GM18511 (cell line): ENCODE measurements around the gene PRAMEF12.
"Not testable (repeated sequence)": the region's sequence is repeated elsewhere in the genome, so short reads cannot be mapped to it uniquely, and the experiment has no call there.

Source experiments
- ATAC-seq: cut with Tn5 transposase; IDR thresholded peaks from one replicate; pipeline ENCODE4 v1.9.1; 2021; ENCODE audit warnings: mild to moderate bottlenecking, moderate library complexity; ENCODE audit not compliant: unreplicated experiment

Gene PRAMEF12

DNA sequence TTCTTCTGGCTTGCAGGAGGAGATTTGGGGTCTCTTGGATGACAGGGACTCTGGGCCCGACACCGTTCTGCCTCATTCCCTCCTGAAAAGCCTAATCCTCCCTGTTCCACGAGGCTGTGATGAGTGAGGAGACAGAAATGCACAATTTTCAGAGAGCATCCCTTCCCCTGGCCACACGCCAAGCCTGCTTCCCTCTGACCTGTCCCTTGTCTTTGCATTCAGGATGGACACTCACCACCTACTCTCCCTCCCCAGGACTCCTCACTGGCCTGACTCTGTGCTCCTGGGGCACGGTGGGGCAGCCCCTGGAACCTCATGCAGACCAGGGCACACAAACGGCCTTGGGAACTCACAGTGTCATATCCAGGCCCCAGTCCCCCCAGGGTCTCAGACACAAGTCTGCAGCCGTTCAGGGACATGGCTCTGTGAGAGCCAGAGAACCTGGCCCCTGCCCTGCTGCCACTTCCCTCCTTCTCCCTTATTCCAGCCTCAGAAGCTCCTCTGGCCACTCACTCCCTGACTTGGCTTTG lies 3.5 kb upstream of the PRAMEF12 start:
- ATAC-seq, result no peak

- no peak for ATAC-seq
Measured at GRCh38 chr1:12770620-12771019, 2.9 kb upstream of the PRAMEF12 start.

DNA sequence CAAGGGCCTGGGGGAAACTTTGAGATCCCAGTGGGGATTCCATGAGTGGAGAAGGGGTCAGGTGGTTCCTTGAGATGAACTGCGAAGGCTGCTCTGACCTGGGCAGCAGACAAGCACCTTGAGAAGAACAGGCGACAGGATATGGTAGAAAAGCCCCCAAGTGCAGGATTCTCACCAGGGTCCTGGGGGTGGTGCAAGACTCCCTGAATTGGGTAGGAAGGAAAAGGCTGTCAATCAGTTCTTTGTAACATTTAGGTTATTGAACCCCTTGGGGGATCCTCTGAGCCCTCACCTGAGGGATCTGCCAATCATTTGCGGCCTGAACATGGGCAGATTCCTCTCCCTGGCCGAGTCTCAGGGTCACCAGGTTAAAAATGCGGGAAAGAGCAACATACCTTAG lies 2.4 kb upstream of the PRAMEF12 start:
- no peak for ATAC-seq

DNA sequence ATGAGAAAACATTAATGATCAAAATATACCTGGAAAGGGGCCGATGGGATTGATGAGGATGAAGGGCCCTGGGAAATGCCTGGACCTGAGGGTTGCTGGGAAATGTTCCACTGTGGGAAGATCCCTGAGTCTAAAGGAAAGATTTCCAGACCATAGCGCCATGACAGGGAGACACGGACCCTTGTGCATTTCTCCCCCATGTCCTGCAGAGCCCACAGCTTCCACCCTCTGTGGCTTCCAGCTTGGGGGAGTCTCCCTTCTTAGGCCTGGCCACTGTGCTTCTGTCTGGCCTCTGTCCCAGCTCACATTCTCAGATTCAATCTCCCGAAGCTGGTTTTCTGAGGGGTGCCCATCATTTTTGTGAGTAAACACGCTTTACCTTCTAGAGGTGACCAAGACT lies 1.0 kb upstream of the PRAMEF12 start:
- ATAC-seq, result no peak

GRCh38 chr1:12774801-12775345 lies 1.3 kb downstream of the PRAMEF12 start:
- no peak for ATAC-seq

DNA sequence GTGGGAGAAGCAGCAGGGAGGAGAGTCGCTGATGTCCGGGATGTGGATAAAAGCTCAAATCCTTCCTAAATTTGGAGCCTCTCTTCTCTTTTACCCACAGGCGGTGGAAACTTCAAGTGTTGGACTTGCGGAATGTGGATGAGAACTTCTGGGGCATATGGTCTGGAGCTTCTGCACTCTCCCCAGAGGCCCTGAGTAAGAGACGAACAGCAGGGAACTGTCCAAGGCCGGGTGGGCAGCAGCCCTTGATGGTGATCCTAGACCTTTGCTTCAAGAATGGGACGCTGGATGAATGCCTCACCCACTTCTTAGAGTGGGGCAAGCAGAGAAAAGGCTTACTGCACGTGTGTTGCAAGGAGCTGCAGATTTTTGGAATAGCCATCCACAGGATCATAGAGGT lies 1.9 kb downstream of the PRAMEF12 start:
- no peak for ATAC-seq

DNA sequence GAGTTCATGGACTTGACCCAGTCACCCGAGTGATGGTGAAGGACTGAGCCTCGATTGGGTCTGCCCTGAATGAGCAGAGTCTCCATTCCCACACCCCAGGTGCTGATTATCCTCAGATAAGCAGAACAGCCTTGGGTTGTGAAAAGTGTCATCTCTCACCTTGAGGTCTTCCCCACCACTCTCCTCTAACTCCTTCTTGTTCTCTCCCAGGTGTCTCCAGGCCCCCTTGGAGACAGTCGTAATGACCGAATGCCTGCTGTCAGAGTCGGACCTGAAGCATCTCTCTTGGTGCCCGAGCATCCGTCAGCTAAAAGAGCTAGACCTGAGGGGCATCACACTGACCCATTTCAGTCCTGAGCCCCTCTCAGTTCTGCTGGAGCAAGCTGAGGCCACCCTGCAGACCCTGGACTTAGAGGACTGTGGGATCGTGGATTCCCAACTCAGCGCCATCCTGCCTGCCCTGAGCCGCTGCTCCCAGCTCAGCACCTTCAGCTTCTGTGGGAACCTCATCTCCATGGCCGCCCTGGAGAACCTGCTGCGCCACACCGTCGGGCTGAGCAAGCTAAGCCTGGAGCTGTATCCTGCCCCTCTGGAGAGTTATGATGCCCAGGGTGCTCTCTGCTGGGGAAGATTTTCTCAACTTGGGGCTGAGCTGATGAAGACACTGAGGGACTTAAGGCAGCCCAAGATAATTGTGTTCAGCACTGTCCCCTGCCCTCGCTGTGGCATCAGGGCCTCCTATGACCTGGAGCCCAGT lies 3.4 kb downstream of the PRAMEF12 start:
- no peak for ATAC-seq

DNA sequence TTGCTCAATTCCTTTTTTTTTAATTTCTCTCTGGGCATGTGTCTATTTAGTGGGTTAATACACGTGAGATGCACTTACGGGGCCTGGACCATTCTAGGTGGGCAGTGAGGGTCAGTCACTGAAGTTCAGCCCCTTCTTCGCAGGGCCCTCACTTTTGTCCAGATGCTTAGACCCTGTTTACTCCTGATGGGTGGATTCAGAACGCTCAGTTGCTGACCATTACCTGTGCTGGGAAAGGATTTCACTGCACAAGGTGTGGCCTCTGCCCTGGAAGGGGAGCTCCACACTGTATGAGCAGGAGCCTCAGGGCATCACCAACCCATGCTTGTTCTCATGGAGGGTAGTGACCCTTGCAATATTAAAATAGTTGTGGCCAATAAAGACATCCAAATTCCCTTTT lies 4.5 kb downstream of the PRAMEF12 start:
- no peak for ATAC-seq

GRCh38 chr1:12778907-12779306 lies 5.4 kb downstream of the PRAMEF12 start:
- no peak for ATAC-seq

- not testable (repeated sequence) for ATAC-seq
Measured at GRCh38 chr1:12781488-12781887, 8.0 kb downstream of the PRAMEF12 start.

DNA sequence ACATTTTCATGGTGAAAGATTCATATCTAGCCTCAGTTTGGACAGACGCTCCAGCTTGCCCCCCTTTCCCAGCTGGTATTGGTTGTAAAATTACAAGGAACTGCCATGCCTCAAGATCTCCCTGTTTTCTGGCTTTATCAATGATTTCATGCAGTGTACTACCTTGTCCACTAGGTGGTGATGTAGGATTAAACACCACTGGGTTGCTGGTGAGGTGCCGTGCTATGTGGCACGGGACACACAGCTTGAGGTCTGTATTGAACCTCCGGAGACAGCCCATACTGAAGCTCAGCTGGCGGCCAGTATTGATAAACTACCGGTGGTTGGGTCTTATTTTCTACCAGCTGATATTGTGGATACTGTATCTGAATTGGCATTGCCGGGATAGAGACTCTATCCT lies 10.2 kb downstream of the PRAMEF12 start:
- ATAC-seq, result not testable (repeated sequence)

- not testable (repeated sequence) for ATAC-seq
Measured at GRCh38 chr1:12784729-12785128, 11.2 kb downstream of the PRAMEF12 start.

DNA sequence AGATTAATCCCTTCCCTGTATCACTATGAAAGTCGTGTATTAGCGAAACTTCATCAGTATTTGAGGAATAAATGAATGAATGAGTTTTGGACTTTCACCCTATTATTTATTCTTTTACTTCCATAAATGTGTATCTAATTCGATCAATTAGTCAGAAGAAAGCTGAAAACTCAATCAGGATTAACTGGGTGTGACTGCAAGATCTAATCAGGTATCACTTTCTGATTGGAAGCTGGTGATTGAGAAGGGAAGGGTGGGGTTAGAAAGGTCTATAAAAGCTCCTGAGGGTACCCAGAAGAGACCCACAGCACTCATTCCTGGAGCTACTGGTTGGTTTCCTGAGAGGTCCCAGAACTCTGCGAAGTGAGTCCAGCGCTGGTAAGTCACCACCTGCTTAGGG lies 17.6 kb downstream of the PRAMEF12 start, which contains the start of gene PRAMEF1:
Gene PRAMEF1 (plus strand): TSS at position 301 of the 400 bp plus-strand sequence. CDS start 1,831 bp downstream, outside the sequence.
- not testable (repeated sequence) for ATAC-seq

DNA sequence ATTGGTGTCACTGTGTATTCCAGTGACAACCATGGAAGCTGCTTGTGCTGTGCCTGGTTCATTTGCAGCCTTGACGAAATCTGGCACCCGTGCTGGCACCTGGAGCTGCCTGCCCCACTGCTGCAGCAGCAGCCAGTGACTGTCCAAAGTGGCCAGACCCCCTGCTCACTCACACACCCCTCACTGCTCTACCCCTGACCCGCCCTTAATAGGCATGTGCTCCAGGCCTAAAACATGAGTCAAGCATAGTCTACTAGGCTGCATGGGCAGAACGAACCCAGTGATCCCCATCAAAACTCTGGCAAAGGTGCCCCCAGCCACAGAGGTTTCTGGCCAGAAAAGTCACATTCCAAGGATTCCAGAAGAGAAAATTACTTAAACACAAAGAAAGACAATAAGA lies 25.4 kb downstream of the PRAMEF12 start:
- ATAC-seq, result no peak

DNA sequence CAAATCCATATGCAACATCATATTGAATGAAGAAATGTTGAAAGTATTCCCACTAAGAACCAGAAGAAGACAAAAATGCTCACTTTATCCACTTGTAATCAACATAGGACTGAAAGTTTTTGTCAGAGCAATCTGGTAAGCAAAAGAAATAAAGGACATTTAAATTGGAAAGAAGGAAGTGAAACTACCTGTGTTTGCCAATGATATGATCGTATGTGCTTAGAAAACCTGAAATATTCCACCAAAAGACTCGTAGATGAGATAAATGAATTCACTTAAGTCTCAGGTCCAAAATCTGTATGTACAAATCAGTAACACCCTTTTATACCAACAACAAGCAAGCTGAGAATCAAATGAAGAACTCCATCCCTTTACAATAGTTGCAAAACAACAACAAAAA lies 26.2 kb downstream of the PRAMEF12 start:
- ATAC-seq, result no peak

DNA sequence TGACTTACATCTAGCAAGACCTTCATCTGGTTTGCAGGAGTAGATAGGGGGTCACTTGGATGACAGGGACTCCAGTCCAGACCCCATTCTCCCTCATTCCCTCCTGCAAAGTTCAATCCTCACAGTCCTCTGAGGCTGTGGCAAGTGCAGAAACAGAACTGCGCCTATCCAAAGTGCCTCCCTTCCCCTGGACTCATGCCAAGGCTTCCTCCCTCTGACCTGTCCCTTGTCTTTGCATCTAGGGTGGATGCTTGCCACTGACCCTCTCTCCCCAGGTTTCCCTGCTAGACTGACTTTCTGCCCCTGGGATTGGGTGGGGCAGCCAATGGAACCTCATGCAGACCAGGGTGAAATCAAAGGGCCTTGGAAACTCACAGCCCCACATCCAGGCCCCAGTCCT lies 36.4 kb downstream of the PRAMEF12 start:
- ATAC-seq, result no peak

- ATAC-seq, result no peak
Measured at GRCh38 chr1:12810691-12811408, 37.3 kb downstream of the PRAMEF12 start.

DNA sequence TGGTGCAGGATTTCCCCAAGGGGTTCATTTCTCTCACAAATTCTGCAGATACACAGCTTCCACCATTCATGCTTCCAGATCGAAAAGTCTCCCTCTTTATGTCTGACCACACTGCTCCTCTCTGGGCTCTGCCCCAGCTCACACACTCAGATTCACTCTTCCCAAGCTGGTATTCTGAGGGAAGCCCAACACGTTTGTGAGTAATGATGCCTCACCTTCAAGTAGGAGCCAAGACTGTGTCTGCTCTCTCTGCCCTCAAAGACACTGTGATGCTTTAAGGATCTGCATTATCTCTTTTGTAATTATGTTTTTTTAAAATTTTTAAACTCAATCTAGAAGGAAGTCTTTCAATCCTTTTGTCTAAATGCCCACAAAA lies 37.9 kb downstream of the PRAMEF12 start:
- no peak for ATAC-seq

DNA sequence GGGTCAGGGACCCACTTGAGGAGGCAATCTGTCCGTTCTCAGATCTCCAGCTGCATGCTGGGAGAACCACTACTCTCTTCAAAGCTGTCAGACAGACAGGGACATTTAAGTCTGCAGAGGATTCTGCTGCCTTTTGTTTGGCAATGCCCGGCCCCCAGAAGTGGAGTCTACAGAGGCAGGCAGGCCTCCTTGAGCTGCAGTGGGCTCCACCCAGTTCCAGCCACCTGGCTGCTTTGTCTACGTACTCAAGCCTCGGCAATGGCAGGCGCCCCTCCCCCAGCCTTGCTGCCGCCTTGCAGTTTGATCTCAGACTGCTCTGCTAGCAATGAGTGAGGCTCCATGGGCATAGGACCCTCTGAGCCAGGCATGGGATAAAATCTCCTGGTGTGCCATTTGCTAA lies 45.5 kb downstream of the PRAMEF12 start:
- not testable (repeated sequence) for ATAC-seq
